Measurements from ENCODE around the gene GGN. TPM values are rescaled to one million over a fixed set of nuclear protein-coding genes. Genes with fewer than 3 reads are reported as not detected.

Gene GGN
- total and polyA plus RNA-seq, 9 of the 15 experiments (the other 6 are each of a cell fraction or from before 2014, with no cell fraction given): 0.15 to 0.33 TPM; not detected in 7

DNA sequence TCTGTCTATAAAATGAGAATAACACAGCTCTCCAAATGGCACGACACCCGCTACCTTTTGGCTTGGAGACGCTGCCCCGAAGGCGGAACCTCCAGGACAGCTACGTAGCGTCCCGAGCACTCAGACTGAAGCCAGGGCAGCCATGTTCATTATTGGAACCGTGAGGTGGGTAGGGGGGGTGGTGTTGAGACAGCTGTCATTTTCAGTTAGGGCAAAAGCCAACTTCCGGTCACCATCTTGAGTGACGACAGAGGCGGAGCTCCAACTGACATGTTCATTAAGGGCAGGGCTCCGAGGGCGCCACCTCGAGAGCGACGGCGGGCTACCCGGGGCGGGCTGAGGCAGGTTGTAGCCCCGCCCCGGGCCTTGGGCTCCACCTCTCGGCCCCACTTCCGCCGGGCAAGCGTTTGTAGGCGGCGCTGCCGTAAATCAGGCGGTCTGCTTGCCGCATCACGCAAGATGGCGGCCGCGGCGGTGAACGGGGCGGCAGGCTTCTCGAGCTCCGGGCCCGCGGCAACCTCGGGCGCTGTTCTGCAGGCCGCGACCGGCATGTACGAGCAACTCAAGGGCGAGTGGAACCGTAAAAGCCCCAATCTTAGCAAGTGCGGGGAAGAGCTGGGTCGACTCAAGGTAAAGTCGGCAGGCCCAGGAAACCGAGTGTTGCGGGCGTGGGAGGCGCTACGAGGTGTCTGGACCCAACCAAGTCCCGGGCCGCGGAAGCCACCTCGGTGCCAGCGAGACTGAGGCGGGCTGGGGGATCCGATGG is 13.3 kb downstream of the GGN start, which contains the start of gene PSMD8 (continued):
- TF ChIP-seq, protein P1, sequence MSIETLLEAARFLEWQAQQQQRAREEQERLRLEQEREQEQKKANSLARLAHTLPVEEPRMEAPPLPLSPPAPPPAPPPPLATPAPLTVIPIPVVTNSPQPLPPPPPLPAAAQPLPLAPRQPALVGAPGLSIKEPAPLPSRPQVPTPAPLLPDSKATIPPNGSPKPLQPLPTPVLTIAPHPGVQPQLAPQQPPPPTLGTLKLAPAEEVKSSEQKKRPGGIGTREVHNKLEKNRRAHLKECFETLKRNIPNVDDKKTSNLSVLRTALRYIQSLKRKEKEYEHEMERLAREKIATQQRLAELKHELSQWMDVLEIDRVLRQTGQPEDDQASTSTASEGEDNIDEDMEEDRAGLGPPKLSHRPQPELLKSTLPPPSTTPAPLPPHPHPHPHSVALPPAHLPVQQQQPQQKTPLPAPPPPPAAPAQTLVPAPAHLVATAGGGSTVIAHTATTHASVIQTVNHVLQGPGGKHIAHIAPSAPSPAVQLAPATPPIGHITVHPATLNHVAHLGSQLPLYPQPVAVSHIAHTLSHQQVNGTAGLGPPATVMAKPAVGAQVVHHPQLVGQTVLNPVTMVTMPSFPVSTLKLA (conservative IDR thresholded peaks at IDR 0.05): peak; percentile 62 to 84
- TF ChIP-seq, protein P2, sequence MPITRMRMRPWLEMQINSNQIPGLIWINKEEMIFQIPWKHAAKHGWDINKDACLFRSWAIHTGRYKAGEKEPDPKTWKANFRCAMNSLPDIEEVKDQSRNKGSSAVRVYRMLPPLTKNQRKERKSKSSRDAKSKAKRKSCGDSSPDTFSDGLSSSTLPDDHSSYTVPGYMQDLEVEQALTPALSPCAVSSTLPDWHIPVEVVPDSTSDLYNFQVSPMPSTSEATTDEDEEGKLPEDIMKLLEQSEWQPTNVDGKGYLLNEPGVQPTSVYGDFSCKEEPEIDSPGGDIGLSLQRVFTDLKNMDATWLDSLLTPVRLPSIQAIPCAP (CRISPR knock-in tag; IDR thresholded peaks at IDR 0.05; ENCODE audit: borderline replicate concordance): no peak
- TF ChIP-seq BDP1 (IDR thresholded peaks at IDR 0.05; ENCODE audit: insufficient read depth, insufficient read length) (no peak), ARID2 (IDR thresholded peaks at IDR 0.05) (no peak), SAFB (IDR thresholded peaks at IDR 0.05; ENCODE audit: borderline replicate concordance, low read depth, low read length) (no peak), ZNF589 (CRISPR knock-in tag; IDR thresholded peaks at IDR 0.05; ENCODE audit: low read depth) (0 out of 2 replicates have a peak, but pooled peaks have one; percentile 34), PURB (CRISPR knock-in tag; IDR thresholded peaks at IDR 0.05; ENCODE audit: low read depth) (no peak), RBM22 (IDR thresholded peaks at IDR 0.05; ENCODE audit: low read depth, low read length, poor library complexity, severe bottlenecking) (no peak), ZNF780A (CRISPR knock-in tag; IDR thresholded peaks at IDR 0.05) (no peak), SIRT6 (IDR thresholded peaks at IDR 0.05; ENCODE audit: low read depth, low read length) (no peak)
- TF ChIP-seq, protein P3, sequence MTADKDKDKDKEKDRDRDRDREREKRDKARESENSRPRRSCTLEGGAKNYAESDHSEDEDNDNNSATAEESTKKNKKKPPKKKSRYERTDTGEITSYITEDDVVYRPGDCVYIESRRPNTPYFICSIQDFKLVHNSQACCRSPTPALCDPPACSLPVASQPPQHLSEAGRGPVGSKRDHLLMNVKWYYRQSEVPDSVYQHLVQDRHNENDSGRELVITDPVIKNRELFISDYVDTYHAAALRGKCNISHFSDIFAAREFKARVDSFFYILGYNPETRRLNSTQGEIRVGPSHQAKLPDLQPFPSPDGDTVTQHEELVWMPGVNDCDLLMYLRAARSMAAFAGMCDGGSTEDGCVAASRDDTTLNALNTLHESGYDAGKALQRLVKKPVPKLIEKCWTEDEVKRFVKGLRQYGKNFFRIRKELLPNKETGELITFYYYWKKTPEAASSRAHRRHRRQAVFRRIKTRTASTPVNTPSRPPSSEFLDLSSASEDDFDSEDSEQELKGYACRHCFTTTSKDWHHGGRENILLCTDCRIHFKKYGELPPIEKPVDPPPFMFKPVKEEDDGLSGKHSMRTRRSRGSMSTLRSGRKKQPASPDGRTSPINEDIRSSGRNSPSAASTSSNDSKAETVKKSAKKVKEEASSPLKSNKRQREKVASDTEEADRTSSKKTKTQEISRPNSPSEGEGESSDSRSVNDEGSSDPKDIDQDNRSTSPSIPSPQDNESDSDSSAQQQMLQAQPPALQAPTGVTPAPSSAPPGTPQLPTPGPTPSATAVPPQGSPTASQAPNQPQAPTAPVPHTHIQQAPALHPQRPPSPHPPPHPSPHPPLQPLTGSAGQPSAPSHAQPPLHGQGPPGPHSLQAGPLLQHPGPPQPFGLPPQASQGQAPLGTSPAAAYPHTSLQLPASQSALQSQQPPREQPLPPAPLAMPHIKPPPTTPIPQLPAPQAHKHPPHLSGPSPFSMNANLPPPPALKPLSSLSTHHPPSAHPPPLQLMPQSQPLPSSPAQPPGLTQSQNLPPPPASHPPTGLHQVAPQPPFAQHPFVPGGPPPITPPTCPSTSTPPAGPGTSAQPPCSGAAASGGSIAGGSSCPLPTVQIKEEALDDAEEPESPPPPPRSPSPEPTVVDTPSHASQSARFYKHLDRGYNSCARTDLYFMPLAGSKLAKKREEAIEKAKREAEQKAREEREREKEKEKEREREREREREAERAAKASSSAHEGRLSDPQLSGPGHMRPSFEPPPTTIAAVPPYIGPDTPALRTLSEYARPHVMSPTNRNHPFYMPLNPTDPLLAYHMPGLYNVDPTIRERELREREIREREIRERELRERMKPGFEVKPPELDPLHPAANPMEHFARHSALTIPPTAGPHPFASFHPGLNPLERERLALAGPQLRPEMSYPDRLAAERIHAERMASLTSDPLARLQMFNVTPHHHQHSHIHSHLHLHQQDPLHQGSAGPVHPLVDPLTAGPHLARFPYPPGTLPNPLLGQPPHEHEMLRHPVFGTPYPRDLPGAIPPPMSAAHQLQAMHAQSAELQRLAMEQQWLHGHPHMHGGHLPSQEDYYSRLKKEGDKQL (CRISPR knock-in tag; IDR thresholded peaks at IDR 0.05; ENCODE audit: borderline replicate concordance): no peak; the same call in 1 of the 2 replicates
- TF ChIP-seq, protein P4, sequence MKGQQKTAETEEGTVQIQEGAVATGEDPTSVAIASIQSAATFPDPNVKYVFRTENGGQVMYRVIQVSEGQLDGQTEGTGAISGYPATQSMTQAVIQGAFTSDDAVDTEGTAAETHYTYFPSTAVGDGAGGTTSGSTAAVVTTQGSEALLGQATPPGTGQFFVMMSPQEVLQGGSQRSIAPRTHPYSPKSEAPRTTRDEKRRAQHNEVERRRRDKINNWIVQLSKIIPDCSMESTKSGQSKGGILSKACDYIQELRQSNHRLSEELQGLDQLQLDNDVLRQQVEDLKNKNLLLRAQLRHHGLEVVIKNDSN (CRISPR knock-in tag; IDR thresholded peaks at IDR 0.05): no peak; the same call in 1 of the 2 replicates
- TF ChIP-seq, protein P5, sequence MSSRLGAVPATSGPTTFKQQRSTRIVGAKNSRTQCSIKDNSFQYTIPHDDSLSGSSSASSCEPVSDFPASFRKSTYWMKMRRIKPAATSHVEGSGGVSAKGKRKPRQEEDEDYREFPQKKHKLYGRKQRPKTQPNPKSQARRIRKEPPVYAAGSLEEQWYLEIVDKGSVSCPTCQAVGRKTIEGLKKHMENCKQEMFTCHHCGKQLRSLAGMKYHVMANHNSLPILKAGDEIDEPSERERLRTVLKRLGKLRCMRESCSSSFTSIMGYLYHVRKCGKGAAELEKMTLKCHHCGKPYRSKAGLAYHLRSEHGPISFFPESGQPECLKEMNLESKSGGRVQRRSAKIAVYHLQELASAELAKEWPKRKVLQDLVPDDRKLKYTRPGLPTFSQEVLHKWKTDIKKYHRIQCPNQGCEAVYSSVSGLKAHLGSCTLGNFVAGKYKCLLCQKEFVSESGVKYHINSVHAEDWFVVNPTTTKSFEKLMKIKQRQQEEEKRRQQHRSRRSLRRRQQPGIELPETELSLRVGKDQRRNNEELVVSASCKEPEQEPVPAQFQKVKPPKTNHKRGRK (tag; IDR thresholded peaks at IDR 0.05): no peak
- TF ChIP-seq, protein P6, sequence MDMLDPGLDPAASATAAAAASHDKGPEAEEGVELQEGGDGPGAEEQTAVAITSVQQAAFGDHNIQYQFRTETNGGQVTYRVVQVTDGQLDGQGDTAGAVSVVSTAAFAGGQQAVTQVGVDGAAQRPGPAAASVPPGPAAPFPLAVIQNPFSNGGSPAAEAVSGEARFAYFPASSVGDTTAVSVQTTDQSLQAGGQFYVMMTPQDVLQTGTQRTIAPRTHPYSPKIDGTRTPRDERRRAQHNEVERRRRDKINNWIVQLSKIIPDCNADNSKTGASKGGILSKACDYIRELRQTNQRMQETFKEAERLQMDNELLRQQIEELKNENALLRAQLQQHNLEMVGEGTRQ (CRISPR knock-in tag; IDR thresholded peaks at IDR 0.05): no peak

All from K562 (cell line).